GM10266 (cell line): Measurements from ENCODE around the gene ERICH2.
"Not testable (repeated sequence)": the region's sequence is repeated elsewhere in the genome, so short reads cannot be mapped to it uniquely, and the experiment has no call there.

Experiments used
- DNase-seq: peaks from one replicate; pipeline ENCODE4 v3.0.0; 2012; ENCODE audit errors: extremely low spot score
- CTCF ChIP-seq: IDR thresholded peaks from 2 replicates; pipeline ENCODE4 v1.5.1; 2012; ENCODE audit warnings: mild to moderate bottlenecking, low read depth; ENCODE audit not compliant: control insufficient read depth, insufficient read depth; ENCODE audit errors: missing control alignments

ERICH2 gene

GRCh38 chr2:170744248-170745002 is 25.8 kb upstream of the ERICH2 start:
- no peak for TF ChIP-seq CTCF
- DNase-seq, result no peak

- no peak for TF ChIP-seq CTCF
- no peak for DNase-seq
These were observed 24.9 kb upstream of the ERICH2 start for GRCh38 chr2:170745305-170745704.

- TF ChIP-seq CTCF, result no peak
- no peak for DNase-seq
These were observed 22.3 kb upstream of the ERICH2 start for GRCh38 chr2:170747921-170748320.

GRCh38 chr2:170751555-170751954 is 18.6 kb upstream of the ERICH2 start:
- not testable (repeated sequence) for DNase-seq

- TF ChIP-seq CTCF, result no peak
- no peak for DNase-seq
These were observed 8.6 kb upstream of the ERICH2 start for GRCh38 chr2:170761572-170761971.

- no peak for DNase-seq
- no peak for TF ChIP-seq CTCF
These were observed 7.4 kb upstream of the ERICH2 start for GRCh38 chr2:170762760-170763159.

GRCh38 chr2:170763232-170763631 is 6.9 kb upstream of the ERICH2 start:
- DNase-seq, result no peak
- no peak for TF ChIP-seq CTCF

GRCh38 chr2:170764880-170765261 is 5.3 kb upstream of the ERICH2 start:
- TF ChIP-seq CTCF, result no peak
- DNase-seq, result no peak
